Stomach (tissue), 4 donors: ENCODE measurements around the gene TBC1D10A.

Experiments
- POLR2A ChIP-seq, 4 donors: fragments of 450-650 bp; IDR thresholded peaks; one replicate each; pipeline ENCODE4 v1.6.1; 2016; ENCODE audit warnings: antibody characterized with exemption in 4 of 4, control low read depth in 2 of 4, mild to moderate bottlenecking in 1 of 4, moderate library complexity in 1 of 4
- TF ChIP-seq, protein P1 (sequence below), 7 experiments: fragments of 450-650 bp in 4 of 7; fragments of 200-600 bp in 3 of 7; sonication (generic) in 3 of 7; IDR thresholded peaks; one replicate each; pipeline ENCODE4 v1.5.1; 2016 to 2019; ENCODE audit warnings: antibody characterized with exemption in 7 of 7, control low read depth in 2 of 7, mild to moderate bottlenecking in 1 of 7

DNA sequence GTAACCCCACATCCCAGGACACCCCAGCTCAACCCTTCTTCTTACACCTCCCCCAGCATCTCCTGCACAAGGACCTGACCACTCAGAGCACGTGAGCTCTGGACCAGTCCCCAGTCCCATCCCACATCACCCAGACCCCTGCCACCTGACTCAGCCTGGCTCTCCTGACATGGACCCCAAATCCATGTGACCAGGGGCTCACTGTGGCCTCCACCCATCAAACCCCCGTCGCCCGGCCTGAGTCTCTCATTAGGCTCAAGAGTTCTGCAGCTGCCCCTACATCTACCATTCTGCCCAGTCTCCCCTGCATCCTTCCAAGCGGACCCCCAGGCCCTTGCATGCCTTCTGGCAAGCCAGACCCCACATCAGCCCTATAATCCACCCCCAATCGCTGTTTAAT, 78.3 kb downstream of the TBC1D10A start:
- TF ChIP-seq, protein P1, sequence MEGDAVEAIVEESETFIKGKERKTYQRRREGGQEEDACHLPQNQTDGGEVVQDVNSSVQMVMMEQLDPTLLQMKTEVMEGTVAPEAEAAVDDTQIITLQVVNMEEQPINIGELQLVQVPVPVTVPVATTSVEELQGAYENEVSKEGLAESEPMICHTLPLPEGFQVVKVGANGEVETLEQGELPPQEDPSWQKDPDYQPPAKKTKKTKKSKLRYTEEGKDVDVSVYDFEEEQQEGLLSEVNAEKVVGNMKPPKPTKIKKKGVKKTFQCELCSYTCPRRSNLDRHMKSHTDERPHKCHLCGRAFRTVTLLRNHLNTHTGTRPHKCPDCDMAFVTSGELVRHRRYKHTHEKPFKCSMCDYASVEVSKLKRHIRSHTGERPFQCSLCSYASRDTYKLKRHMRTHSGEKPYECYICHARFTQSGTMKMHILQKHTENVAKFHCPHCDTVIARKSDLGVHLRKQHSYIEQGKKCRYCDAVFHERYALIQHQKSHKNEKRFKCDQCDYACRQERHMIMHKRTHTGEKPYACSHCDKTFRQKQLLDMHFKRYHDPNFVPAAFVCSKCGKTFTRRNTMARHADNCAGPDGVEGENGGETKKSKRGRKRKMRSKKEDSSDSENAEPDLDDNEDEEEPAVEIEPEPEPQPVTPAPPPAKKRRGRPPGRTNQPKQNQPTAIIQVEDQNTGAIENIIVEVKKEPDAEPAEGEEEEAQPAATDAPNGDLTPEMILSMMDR (IDR thresholded peaks at IDR 0.05): no peak
- TF ChIP-seq POLR2A (IDR thresholded peaks at IDR 0.05): no peak
